Panc1 (cell line): Measurements from ENCODE around the gene PARP2. TPM values are rescaled to one million over a fixed set of nuclear protein-coding genes. Genes with fewer than 3 reads are reported as not detected.

Experiments used
- ATAC-seq: fragments of 200-7000 bp; cut with Tn5 transposase; 2 replicates; pipeline ENCODE4 v1.9.1; 2020; ENCODE audit warnings: mild to moderate bottlenecking, moderate library complexity
- BruUV-seq: library from RNA; stranded (reverse); fragments of 400-500 nt; replicated peaks from 2 replicates; lab custom pipeline; 2021; lab: Mats Ljungman, UMichigan
- CTCF ChIA-PET: fragments of 300-600 bp; sonication (Branson Sonifier 250); formaldehyde crosslinking; loops from one replicate; lab custom pipeline; 2022; ENCODE audit warnings: antibody characterized with exemption; lab: Charles Lee
- POLR2A ChIA-PET: fragments of 300-600 bp; sonication (Branson Sonifier 250); formaldehyde crosslinking; loops from one replicate; lab custom pipeline; 2022; ENCODE audit warnings: antibody characterized with exemption; lab: Charles Lee
- DNase-seq: peaks from one replicate; pipeline ENCODE4 v3.0.0-alpha.2; 2010; ENCODE audit warnings: low read depth, low spot score
- H3K27ac ChIP-seq: 2 replicates; pipeline ENCODE4 v1.5.1; 2011; ENCODE audit warnings: mild to moderate bottlenecking, low read length, inconsistent platforms
- H3K27me3 ChIP-seq: fragments of 200-500 bp; sonication (Bioruptor generic); 2 replicates; pipeline ENCODE4 v1.6.0; 2014; ENCODE audit warnings: low read length, inconsistent platforms; ENCODE audit not compliant: control insufficient read depth, insufficient read depth
- H3K36me3 ChIP-seq: fragments of 200-500 bp; sonication (Bioruptor generic); 2 replicates; pipeline ENCODE4 v1.5.1; 2014; ENCODE audit warnings: inconsistent platforms, mild to moderate bottlenecking, low read length, moderate library complexity; ENCODE audit not compliant: control insufficient read depth, insufficient read depth
- H3K4me1 ChIP-seq: 2 replicates; pipeline ENCODE4 v1.5.1; 2011; ENCODE audit warnings: inconsistent platforms, mild to moderate bottlenecking, low read length, moderate library complexity; ENCODE audit not compliant: control insufficient read depth, insufficient read depth
- H3K4me3 ChIP-seq, 2 experiments: 2 replicates each; pipeline ENCODE4 v1.5.1; 2011 to 2012; ENCODE audit warnings: low read depth in 2 of 2, low read length in 2 of 2, mild to moderate bottlenecking in 2 of 2, inconsistent platforms in 1 of 2, moderate library complexity in 1 of 2
- H3K9me3 ChIP-seq: fragments of 200-500 bp; sonication (Bioruptor generic); 2 replicates; pipeline ENCODE4 v1.5.1; 2014; ENCODE audit warnings: low read depth, mild to moderate bottlenecking, inconsistent platforms, low read length, moderate library complexity; ENCODE audit not compliant: control insufficient read depth, insufficient read depth
- POLR2AphosphoS5 ChIP-seq: IDR thresholded peaks from 2 replicates; pipeline ENCODE4 v1.6.1; 2012; ENCODE audit warnings: mild to moderate bottlenecking, low read depth, low read length, moderate library complexity
- REST ChIP-seq, 2 experiments: IDR thresholded peaks; 2 replicates each; pipeline ENCODE4 v1.6.1; 2011 to 2012; ENCODE audit warnings: low read depth in 2 of 2, control low read depth in 1 of 2, low read length in 1 of 2, mild to moderate bottlenecking in 1 of 2, moderate library complexity in 1 of 2; ENCODE audit not compliant: insufficient read depth in 1 of 2
- SIN3A ChIP-seq: IDR thresholded peaks from 2 replicates; pipeline ENCODE4 v1.6.1; 2012; ENCODE audit warnings: low read depth, mild to moderate bottlenecking, low read length, moderate library complexity, borderline replicate concordance; ENCODE audit not compliant: insufficient read depth
- TCF7L2 ChIP-seq: IDR thresholded peaks from 2 replicates; pipeline ENCODE4 v1.6.1; 2011; ENCODE audit warnings: mild to moderate bottlenecking, low read depth, low read length, inconsistent platforms
- in situ Hi-C: cut with HindIII; loops from 2 replicates; pipeline ENCODE4 v1.10.0; 2016; ENCODE audit warnings: low sequenced_read_pairs, low pct_unique_long_range_greater_than_20kb
- intact Hi-C: fragments of 100-400 bp; cut with micrococcal nuclease; formaldehyde crosslinking; loops from one replicate; pipeline ENCODE4 v1.10.0; 2022; ENCODE audit not compliant: unreplicated experiment
- total RNA-seq: library from RNA; stranded (reverse); gene quantifications from one replicate; pipeline ENCODE4 v1.2.1, GENCODE V29; 2021; ENCODE audit not compliant: unreplicated experiment
- TF ChIP-seq, protein P1 (sequence below): fragments of 450-650 bp; IDR thresholded peaks from 2 replicates; pipeline ENCODE4 v1.5.1; 2017; ENCODE audit warnings: mild to moderate bottlenecking

Gene PARP2
- total RNA-seq, 1 experiment from 2014 or later: 26.6 TPM

GRCh38 chr14:20295067-20295466 lies 48.4 kb upstream of the PARP2 start:
- in situ Hi-C loops (no loop called here), intact Hi-C loops (no loop called here)
- no TSS peak for BruUV-seq
- CTCF ChIA-PET: interaction anchor here (0.7 kb wide), 1 partner anchor 498 kb away, joined by 6 read pairs; no protein-coding TSS in a partner anchor
- Histone ChIP-seq H3K4me3 (no peak overlapping the region), H3K27me3 (no peaks in the 10 kb centered on the region), H3K9me3 (no peaks in the 10 kb centered on the region), H3K4me1 (no peaks in the 10 kb centered on the region), H3K27ac (no peak overlapping the region), H3K36me3 (no peaks in the 10 kb centered on the region; the same call in none of the 2 replicates)
- DNase-seq (no peak), ATAC-seq (no peak)
- TF ChIP-seq SIN3A (no peak), TCF7L2 (no peak), POLR2AphosphoS5 (no peak), REST (IDR thresholded peaks at IDR 0.05; ENCODE audit: insufficient read depth in 1 of 2, low read depth in 2 of 2, low read length in 1 of 2) (no peak)
- TF ChIP-seq, protein P1, sequence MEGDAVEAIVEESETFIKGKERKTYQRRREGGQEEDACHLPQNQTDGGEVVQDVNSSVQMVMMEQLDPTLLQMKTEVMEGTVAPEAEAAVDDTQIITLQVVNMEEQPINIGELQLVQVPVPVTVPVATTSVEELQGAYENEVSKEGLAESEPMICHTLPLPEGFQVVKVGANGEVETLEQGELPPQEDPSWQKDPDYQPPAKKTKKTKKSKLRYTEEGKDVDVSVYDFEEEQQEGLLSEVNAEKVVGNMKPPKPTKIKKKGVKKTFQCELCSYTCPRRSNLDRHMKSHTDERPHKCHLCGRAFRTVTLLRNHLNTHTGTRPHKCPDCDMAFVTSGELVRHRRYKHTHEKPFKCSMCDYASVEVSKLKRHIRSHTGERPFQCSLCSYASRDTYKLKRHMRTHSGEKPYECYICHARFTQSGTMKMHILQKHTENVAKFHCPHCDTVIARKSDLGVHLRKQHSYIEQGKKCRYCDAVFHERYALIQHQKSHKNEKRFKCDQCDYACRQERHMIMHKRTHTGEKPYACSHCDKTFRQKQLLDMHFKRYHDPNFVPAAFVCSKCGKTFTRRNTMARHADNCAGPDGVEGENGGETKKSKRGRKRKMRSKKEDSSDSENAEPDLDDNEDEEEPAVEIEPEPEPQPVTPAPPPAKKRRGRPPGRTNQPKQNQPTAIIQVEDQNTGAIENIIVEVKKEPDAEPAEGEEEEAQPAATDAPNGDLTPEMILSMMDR: no peak
- POLR2A ChIA-PET: no interaction called here

DNA sequence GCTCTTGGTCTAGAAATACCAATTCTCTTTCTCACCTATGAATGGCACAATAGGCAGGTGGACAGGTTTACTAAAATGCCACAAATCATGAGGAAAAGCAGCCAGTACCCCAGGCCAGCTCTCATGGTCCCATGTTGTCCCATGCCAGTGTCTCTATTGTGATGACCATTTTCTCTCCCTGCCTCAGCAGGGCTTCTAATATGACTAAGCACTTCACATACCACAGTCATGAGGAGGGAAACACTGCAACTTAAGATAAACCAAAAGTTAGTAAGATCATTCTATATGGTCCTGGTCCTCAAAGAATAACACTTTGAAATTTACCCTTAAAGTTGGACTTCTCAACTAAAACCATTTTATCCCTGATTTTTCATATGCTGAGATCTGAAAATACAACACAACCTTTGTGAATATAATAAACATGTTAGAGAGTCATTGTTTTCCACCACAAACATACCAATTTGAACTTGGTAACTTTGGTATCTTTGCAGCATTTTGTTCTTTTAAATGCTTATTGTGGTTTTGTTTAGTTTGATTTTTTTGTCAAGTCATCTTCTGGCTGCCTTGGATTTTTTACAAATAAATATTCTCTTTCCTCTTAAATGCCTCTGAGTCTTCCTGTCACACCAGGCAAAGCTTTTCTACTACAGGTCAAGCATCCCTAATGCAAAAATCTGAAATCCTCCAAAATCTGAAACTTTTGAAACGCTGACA lies 41.2 kb upstream of the PARP2 start:
- intact Hi-C loops: no loop called here
- BruUV-seq: no TSS peak
- DNase-seq (no peak), ATAC-seq (no peak)
- no peaks in the 10 kb centered on the region; the same call in 1 of the 2 replicates for H3K36me3 ChIP-seq
- H3K4me1 ChIP-seq: peaks cover 3% of the 10 kb centered on the region; the same call in 1 of the 2 replicates
- no peak overlapping the region for H3K4me3 ChIP-seq
- no peaks in the 10 kb centered on the region for H3K27me3 ChIP-seq
- TF ChIP-seq POLR2AphosphoS5 (no peak), TCF7L2 (no peak), SIN3A (no peak), REST (IDR thresholded peaks at IDR 0.05; ENCODE audit: insufficient read depth in 1 of 2, low read depth in 2 of 2, low read length in 1 of 2) (no peak)
- TF ChIP-seq, protein P1: no peak
- no peaks in the 10 kb centered on the region for H3K9me3 ChIP-seq
- POLR2A ChIA-PET: no interaction called here
- CTCF ChIA-PET: no interaction called here
- H3K27ac ChIP-seq: no peak overlapping the region
- in situ Hi-C loops: no loop called here
